Measurements from ENCODE around the gene CDHR1. TPM values are rescaled to one million over a fixed set of nuclear protein-coding genes. Genes with fewer than 3 reads are reported as not detected.
A peak's percentile ranks its signal among the peaks of the same experiment; 100 is the strongest.
"Not testable (repeated sequence)": the region's sequence is repeated elsewhere in the genome, so short reads cannot be mapped to it uniquely, and the experiment has no call there.

CDHR1 gene
- total RNA-seq, 3 donors from 2014 or later = 0.22 to 1.3 (median 0.28) TPM

GRCh38 chr10:84180386-84180785, 14.0 kb upstream of the CDHR1 start:
- not testable (repeated sequence) for H3K9me3 Mint-ChIP-seq; H3K27me3 Mint-ChIP-seq (ENCODE audit: low read depth); DNase-seq; H3K4me3 Mint-ChIP-seq; H3K36me3 Mint-ChIP-seq (ENCODE audit: insufficient read depth); ATAC-seq
- peaks cover 10% of the 10 kb centered on the region for H3K4me1 Mint-ChIP-seq (ENCODE audit: low read depth)

GRCh38 chr10:84181631-84182030, 12.7 kb upstream of the CDHR1 start:
- H3K9me3 Mint-ChIP-seq = no peaks in the 10 kb centered on the region
- no peaks in the 10 kb centered on the region for H3K27me3 Mint-ChIP-seq (ENCODE audit: low read depth)
- no peak overlapping the region for H3K4me3 Mint-ChIP-seq
- peaks cover 5% of the 10 kb centered on the region for H3K4me1 Mint-ChIP-seq (ENCODE audit: low read depth)
- no peak for DNase-seq
- H3K36me3 Mint-ChIP-seq (ENCODE audit: insufficient read depth) = no peaks in the 10 kb centered on the region
- ATAC-seq = no peak

GRCh38 chr10:84184517-84184916, 9.8 kb upstream of the CDHR1 start:
- H3K36me3 Mint-ChIP-seq (ENCODE audit: insufficient read depth) = no peaks in the 10 kb centered on the region
- DNase-seq (no peak), ATAC-seq (no peak)
- no peaks in the 10 kb centered on the region for H3K4me1 Mint-ChIP-seq (ENCODE audit: low read depth)
- H3K27me3 Mint-ChIP-seq (ENCODE audit: low read depth) = no peaks in the 10 kb centered on the region
- H3K4me3 Mint-ChIP-seq = no peak overlapping the region
- no peaks in the 10 kb centered on the region for H3K9me3 Mint-ChIP-seq

DNA sequence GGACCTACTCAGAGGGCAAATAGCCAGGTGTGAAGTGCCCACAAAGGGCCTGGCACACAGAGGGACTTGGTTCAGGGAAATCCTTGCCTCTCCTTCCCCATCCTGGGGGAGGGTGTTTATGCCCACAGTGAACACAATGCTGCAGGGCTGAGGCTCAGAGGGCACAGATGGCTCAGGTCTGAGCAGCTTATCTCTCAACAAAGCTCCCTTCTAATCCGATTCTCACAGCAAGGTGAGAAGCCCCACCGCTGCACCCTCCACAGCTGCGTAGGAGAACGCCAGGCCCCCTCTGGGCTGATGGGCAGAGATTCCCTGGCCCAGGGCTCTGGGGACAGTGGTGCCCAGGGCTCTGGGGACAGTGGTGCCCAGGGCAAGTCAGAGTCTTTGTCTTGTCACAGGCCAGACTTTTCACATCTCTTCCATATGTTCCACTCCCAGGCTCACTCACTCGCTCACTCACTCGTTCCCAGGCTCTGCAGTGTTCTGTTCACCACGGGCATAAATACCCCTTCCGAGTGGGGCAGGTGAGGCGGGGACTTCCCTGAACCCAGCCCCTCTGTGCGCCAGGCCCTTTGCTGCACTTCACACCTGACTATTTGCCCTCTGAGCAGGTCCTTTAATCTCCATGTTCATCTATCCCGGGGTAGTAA, 8.7 kb upstream of the CDHR1 start:
- Mint-ChIP-seq H3K9me3 (no peaks in the 10 kb centered on the region), H3K4me1 (ENCODE audit: low read depth) (peaks cover 4% of the 10 kb centered on the region), H3K36me3 (ENCODE audit: insufficient read depth) (no peaks in the 10 kb centered on the region), H3K27me3 (ENCODE audit: low read depth) (no peaks in the 10 kb centered on the region), H3K4me3 (no peak overlapping the region)
- ATAC-seq (no peak), DNase-seq (no peak)

DNA sequence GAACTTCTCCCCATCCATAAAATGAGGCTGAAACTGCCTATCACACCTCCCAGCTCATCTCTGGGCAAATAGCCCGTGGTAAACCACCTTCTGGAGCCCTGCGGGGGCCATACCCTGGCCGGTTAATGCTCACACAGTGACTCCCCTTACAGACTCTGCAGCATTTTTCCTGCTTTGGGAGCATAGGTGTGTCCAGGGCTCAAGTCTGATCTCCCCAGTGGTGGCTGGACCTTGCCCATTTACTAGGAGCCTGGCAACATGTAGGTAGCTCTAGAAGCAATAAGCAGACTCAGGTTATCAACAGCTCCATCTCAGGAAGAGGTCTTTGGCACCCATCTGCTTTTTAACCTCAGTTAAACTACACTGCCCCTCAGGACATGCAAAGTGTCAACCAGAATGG, 5.5 kb upstream of the CDHR1 start:
- H3K27me3 Mint-ChIP-seq (ENCODE audit: low read depth) = peaks cover 5% of the 10 kb centered on the region
- no peaks in the 10 kb centered on the region for H3K36me3 Mint-ChIP-seq (ENCODE audit: insufficient read depth)
- no peak overlapping the region for H3K4me3 Mint-ChIP-seq
- ATAC-seq (no peak), DNase-seq (no peak)
- H3K9me3 Mint-ChIP-seq = no peaks in the 10 kb centered on the region
- H3K4me1 Mint-ChIP-seq (ENCODE audit: low read depth) = peaks cover 12% of the 10 kb centered on the region

GRCh38 chr10:84190621-84191020, 3.7 kb upstream of the CDHR1 start:
- no peak for DNase-seq
- H3K4me1 Mint-ChIP-seq (ENCODE audit: low read depth) = peaks cover 17% of the 10 kb centered on the region
- H3K27me3 Mint-ChIP-seq (ENCODE audit: low read depth) = peaks cover 15% of the 10 kb centered on the region
- ATAC-seq = no peak
- no peak overlapping the region for H3K4me3 Mint-ChIP-seq
- no peaks in the 10 kb centered on the region for H3K36me3 Mint-ChIP-seq (ENCODE audit: insufficient read depth)
- H3K9me3 Mint-ChIP-seq = no peaks in the 10 kb centered on the region

DNA sequence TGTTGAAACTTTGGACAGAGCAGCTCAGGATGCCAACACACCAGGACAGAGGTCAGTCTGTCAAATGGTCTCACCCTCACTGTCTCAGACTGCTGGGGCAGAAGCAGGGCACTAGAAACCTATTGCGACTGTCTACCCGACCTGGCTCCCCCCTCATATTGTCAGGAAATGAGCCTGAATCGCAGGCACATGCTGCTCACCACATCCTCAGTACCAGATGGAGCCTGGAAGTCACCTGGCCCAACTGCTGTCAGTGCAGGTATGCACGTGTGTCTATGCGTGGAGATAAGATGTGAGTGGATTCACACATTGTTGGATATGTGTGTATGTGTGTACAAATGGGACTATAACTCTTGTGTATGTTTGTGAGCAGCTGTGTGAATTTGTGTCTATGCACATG, 3.2 kb upstream of the CDHR1 start:
- Mint-ChIP-seq H3K36me3 (ENCODE audit: insufficient read depth) (no peaks in the 10 kb centered on the region), H3K9me3 (no peaks in the 10 kb centered on the region), H3K4me3 (no peak overlapping the region), H3K27me3 (ENCODE audit: low read depth) (peaks cover 20% of the 10 kb centered on the region), H3K4me1 (ENCODE audit: low read depth) (peaks cover 19% of the 10 kb centered on the region)
- ATAC-seq = no peak
- no peak for DNase-seq

GRCh38 chr10:84193327-84193726, 1.0 kb upstream of the CDHR1 start:
- no peak for DNase-seq

DNA sequence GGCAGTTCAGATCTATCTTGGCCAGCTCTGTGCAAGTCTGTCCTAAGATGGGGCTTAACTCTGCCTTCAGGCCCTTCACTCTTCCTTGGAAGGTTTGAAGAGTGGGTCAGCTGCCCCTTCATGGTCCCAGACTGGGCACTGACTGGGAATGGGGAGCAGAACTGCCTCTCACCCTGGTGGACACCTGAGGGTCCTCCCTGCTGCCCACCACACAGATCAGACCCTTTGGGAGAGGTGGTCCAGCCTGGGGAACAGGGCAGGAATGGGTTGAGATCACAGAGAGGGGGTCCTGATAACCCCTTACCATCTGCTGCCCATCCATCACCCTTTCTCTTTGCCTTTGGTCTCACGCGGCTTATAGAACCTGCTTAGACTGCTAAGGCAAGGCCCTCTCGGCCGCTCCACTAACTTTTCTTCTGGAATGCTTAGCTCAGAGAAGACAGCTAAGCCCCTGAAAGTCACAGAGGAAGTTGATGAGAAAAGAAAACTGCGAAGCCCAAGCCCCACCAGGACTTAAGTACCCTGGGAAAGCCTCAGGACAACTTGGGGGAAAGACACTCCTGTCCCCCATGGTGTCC, 402 bp upstream of the CDHR1 start:
- ATAC-seq (no peak), DNase-seq (no peak)
- Mint-ChIP-seq H3K27me3 (ENCODE audit: low read depth) (peaks cover 34% of the 10 kb centered on the region), H3K4me3 (peak overlapping the region; percentile 40), H3K4me1 (ENCODE audit: low read depth) (peaks cover 20% of the 10 kb centered on the region), H3K36me3 (ENCODE audit: insufficient read depth) (no peaks in the 10 kb centered on the region), H3K9me3 (no peaks in the 10 kb centered on the region)

More at GRCh38 chr10:84193327-84193726, 1.0 kb upstream of the CDHR1 start:
- ATAC-seq = no peak
- Mint-ChIP-seq H3K36me3 (ENCODE audit: insufficient read depth) (no peaks in the 10 kb centered on the region), H3K9me3 (no peaks in the 10 kb centered on the region), H3K4me1 (ENCODE audit: low read depth) (peaks cover 20% of the 10 kb centered on the region), H3K4me3 (no peak overlapping the region), H3K27me3 (ENCODE audit: low read depth) (peaks cover 31% of the 10 kb centered on the region)

- ATAC-seq (peak in 1 of 2 donors; percentile 23), DNase-seq (no peak)
- no peaks in the 10 kb centered on the region for H3K36me3 Mint-ChIP-seq (ENCODE audit: insufficient read depth)
- H3K9me3 Mint-ChIP-seq = no peaks in the 10 kb centered on the region
- H3K4me1 Mint-ChIP-seq (ENCODE audit: low read depth) = peaks cover 20% of the 10 kb centered on the region
- H3K27me3 Mint-ChIP-seq (ENCODE audit: low read depth) = peaks cover 34% of the 10 kb centered on the region
- peak overlapping the region; percentile 56 for H3K4me3 Mint-ChIP-seq
These were observed 900 bp downstream of the CDHR1 start for GRCh38 chr10:84195044-84195830.

DNA sequence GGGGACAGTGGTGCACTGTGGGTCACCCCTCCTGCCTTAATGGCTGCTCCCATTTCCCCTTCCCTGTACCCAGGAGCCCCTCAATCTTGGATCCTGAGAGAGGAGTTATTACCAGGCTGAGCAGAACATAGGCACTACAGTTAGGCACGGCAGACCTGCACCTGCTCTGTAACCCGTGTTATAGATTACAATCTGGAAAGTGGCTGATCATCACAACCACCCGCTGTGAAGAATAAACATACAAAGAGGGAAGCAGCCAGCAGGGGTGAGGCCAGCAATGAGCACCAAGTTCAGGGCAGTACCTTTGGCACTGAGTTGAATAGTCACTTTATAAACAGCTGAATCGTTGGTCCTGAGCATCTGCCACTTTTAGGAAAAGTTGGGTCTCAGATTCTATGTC, 1.7 kb downstream of the CDHR1 start:
- Mint-ChIP-seq H3K27me3 (ENCODE audit: low read depth) (peaks cover 34% of the 10 kb centered on the region), H3K4me3 (no peak overlapping the region), H3K9me3 (no peaks in the 10 kb centered on the region), H3K36me3 (ENCODE audit: insufficient read depth) (no peaks in the 10 kb centered on the region), H3K4me1 (ENCODE audit: low read depth) (peaks cover 13% of the 10 kb centered on the region)
- ATAC-seq = no peak
- DNase-seq = no peak

- no peak for DNase-seq
- no peak for ATAC-seq
- peaks cover 34% of the 10 kb centered on the region for H3K27me3 Mint-ChIP-seq (ENCODE audit: low read depth)
- no peaks in the 10 kb centered on the region for H3K9me3 Mint-ChIP-seq
- H3K36me3 Mint-ChIP-seq (ENCODE audit: insufficient read depth) = no peaks in the 10 kb centered on the region
- peaks cover 8% of the 10 kb centered on the region for H3K4me1 Mint-ChIP-seq (ENCODE audit: low read depth)
- H3K4me3 Mint-ChIP-seq = no peak overlapping the region
These were observed 2.6 kb downstream of the CDHR1 start for GRCh38 chr10:84196941-84197340.

DNA sequence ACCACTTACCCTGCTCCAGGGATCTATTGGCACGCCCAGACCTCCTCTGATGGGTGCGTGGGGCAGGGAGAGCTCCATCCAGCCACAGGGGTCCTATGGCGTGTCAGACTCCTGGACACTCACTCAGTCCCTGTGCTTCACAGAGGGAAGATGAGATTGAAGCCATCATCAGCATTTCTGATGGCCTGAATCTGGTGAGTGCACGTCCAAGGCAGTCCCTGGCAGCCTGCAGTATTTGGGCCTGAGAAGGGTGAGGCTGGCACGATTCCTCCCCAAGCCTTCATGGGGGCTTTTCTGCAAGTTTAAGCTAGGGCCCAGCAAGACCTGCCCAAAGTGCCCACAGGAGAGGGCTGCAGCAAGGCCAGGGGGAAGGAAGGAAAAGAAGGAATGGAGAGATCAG, 3.3 kb downstream of the CDHR1 start:
- H3K9me3 Mint-ChIP-seq = no peaks in the 10 kb centered on the region
- no peak for DNase-seq
- H3K4me1 Mint-ChIP-seq (ENCODE audit: low read depth) = peaks cover 8% of the 10 kb centered on the region
- ATAC-seq = no peak
- H3K27me3 Mint-ChIP-seq (ENCODE audit: low read depth) = peaks cover 34% of the 10 kb centered on the region
- no peaks in the 10 kb centered on the region for H3K36me3 Mint-ChIP-seq (ENCODE audit: insufficient read depth)
- no peak overlapping the region for H3K4me3 Mint-ChIP-seq

DNA sequence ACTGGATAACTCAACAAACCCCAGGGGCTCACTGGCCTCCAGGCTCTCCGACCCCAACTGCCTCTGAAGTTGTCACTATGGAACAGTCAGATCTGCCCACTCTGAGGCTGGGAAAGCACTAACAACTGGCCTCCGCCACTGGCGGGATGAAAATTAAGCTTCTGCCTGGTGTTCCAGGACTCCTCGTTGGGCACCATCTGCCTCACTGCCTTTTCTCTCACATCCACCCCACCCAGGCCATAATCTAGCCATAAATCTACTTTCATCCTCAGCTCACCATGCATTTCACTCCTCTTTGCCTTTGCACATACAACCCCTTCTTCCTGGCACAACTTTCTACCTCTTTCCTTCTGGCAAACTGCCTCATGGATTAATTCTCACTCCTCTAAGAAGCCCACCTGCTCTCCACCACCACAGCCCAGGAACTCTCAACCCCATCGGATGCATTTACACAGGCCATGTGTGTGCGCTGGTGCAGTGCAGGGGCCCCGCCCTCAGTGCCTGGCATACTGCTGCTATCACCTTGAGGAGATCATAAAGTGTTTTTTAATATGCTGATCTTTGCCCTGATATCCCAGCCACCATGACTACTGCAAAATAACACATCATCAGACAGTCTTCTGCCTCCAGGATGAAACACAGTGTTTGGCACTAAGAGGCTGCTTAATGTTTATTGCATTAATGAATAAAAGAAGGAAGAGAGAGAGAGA, 4.0 kb downstream of the CDHR1 start:
- ATAC-seq = no peak
- Mint-ChIP-seq H3K4me1 (ENCODE audit: low read depth) (peaks cover 8% of the 10 kb centered on the region), H3K36me3 (ENCODE audit: insufficient read depth) (no peaks in the 10 kb centered on the region), H3K9me3 (no peaks in the 10 kb centered on the region), H3K4me3 (no peak overlapping the region), H3K27me3 (ENCODE audit: low read depth) (peaks cover 33% of the 10 kb centered on the region)
- no peak for DNase-seq

Measured in activated T-cell treated with anti-CD3 and anti-CD28 coated beads, Interleukin-2, amount 50 U/mL, for 4 hours (primary cell).